Thoracic aorta (tissue), 2 donors: ENCODE measurements around the gene CAD. TPM values are rescaled to one million over a fixed set of nuclear protein-coding genes. Genes with fewer than 3 reads are reported as not detected.

Source experiments
- ATAC-seq: fragments of 150-250 bp; one replicate; pipeline ENCODE4 v1.8.0; 2017; ENCODE audit warnings: low read depth; ENCODE audit not compliant: insufficient number of reproducible peaks, low FRiP score
- DNase-seq: peaks from one replicate; pipeline ENCODE4 v3.0.0-alpha.2; 2020; ENCODE audit warnings: low spot score
- H3K27ac ChIP-seq, 2 donors: fragments of 200-600 bp; sonication (generic); 1 replicate in 1 of 2; 2 replicates in 1 of 2; pipeline ENCODE4 v1.5.1; 2016; ENCODE audit warnings: mild to moderate bottlenecking in 2 of 2, moderate library complexity in 2 of 2
- H3K27me3 ChIP-seq: fragments of 200-600 bp; sonication (generic); replicated peaks from 2 replicates; pipeline ENCODE4 v1.6.0; 2016; ENCODE audit warnings: mild to moderate bottlenecking; ENCODE audit not compliant: insufficient read depth
- H3K36me3 ChIP-seq: fragments of 200-600 bp; sonication (generic); one replicate; pipeline ENCODE4 v1.5.1; 2016
- H3K4me1 ChIP-seq, 2 donors: fragments of 200-600 bp; sonication (generic); 1 replicate in 1 of 2; 2 replicates in 1 of 2; pipeline versions ENCODE4 v1.5.1 to v1.6.0; 2016; ENCODE audit warnings: low read depth in 2 of 2, mild to moderate bottlenecking in 1 of 2; ENCODE audit not compliant: control insufficient read depth in 1 of 2
- H3K4me3 ChIP-seq: fragments of 200-600 bp; sonication (generic); 2 replicates; pipeline ENCODE4 v1.5.1; 2016; ENCODE audit warnings: mild to moderate bottlenecking
- H3K9me3 ChIP-seq: fragments of 200-600 bp; sonication (generic); 2 replicates; pipeline ENCODE4 v1.5.1; 2016
- total RNA-seq, 2 donors: library from RNA; depleted of rRNA; stranded (reverse); fragments of >200 nt; gene quantifications; one replicate each; pipeline versions ENCODE4 v1.1.0 to v1.2.3, GENCODE V29; 2016
- TF ChIP-seq, protein P1 (sequence below): fragments of 200-600 bp; sonication (generic); IDR thresholded peaks from one replicate; pipeline ENCODE4 v1.5.1; 2019; ENCODE audit warnings: antibody characterized with exemption

CAD gene
- total RNA-seq, 2 donors from 2014 or later: 16.2 to 25.0 TPM

DNA sequence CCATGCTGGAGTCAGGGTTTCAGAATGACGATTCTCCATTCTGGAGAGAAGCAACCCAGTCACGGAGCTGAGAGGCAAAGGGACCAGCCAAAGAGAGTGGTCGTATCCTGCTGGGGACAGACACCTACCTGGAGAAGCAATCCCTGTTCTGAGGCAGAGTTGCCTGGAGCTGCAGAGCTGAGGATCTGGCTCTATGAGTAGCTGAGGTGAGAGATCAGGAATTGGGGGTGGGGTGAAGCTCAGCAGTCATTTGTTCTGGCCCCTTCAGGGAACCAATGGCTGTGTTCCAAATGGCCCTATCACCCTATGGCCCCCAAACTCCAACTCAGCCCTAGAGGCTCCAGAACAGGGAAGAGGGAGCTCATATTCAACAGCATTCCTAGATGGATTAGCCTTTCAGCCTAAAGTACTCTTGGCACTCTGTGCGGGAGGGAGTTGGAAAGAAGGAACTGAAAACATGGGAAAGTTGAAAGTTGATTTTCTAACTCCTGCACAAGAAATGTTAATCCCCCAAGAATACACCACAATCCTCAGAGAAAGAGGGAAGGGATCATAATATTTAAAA, 8.6 kb upstream of the CAD start:
- Histone ChIP-seq H3K36me3 (peaks cover 25% of the 10 kb centered on the region), H3K9me3 (no peaks in the 10 kb centered on the region), H3K27me3 (no peaks in the 10 kb centered on the region), H3K27ac (no peak overlapping the region), H3K4me1 (peaks cover 9 to 15% of the 10 kb centered on the region in 2 donors), H3K4me3 (no peak overlapping the region)
- no peak for DNase-seq
- TF ChIP-seq, protein P1, sequence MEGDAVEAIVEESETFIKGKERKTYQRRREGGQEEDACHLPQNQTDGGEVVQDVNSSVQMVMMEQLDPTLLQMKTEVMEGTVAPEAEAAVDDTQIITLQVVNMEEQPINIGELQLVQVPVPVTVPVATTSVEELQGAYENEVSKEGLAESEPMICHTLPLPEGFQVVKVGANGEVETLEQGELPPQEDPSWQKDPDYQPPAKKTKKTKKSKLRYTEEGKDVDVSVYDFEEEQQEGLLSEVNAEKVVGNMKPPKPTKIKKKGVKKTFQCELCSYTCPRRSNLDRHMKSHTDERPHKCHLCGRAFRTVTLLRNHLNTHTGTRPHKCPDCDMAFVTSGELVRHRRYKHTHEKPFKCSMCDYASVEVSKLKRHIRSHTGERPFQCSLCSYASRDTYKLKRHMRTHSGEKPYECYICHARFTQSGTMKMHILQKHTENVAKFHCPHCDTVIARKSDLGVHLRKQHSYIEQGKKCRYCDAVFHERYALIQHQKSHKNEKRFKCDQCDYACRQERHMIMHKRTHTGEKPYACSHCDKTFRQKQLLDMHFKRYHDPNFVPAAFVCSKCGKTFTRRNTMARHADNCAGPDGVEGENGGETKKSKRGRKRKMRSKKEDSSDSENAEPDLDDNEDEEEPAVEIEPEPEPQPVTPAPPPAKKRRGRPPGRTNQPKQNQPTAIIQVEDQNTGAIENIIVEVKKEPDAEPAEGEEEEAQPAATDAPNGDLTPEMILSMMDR: no peak
- no peak for ATAC-seq

DNA sequence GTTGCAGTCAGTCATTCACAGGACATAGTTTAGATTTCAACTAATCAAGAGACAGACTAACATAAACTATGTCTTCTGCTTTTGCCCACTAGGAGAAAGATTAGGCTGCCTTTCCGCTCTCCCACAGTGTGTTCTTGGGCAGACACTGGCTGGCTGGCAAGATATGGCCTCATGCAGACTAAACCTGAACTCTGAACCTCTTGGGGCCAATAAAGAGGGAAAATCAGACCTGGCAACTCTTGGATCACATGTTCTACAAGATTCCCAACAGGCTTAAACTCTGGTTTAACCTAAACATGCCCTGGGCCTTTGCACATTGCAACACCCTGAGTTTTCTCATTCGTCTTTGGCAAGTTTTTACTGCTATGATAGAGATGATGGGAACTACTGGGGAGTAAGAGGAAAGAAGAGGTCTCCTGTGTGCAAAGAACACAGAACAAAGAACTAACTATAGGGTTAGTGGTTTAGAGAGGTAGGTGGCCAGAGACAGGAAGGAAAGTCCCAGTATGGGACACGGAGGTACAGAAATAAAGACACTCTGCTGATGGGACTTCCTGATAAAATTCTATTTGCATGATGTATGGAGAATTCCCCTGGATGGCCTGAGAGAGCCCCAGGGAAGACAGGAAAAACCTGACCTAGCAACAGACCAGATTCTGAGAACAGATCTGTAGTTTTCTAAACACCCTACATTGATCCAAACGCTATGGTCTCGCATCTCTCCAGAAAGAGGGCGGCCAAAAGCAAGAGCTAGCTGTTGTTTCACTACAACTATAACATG, 7.4 kb upstream of the CAD start:
- no peak for DNase-seq
- no peak overlapping the region for H3K4me3 ChIP-seq

DNA sequence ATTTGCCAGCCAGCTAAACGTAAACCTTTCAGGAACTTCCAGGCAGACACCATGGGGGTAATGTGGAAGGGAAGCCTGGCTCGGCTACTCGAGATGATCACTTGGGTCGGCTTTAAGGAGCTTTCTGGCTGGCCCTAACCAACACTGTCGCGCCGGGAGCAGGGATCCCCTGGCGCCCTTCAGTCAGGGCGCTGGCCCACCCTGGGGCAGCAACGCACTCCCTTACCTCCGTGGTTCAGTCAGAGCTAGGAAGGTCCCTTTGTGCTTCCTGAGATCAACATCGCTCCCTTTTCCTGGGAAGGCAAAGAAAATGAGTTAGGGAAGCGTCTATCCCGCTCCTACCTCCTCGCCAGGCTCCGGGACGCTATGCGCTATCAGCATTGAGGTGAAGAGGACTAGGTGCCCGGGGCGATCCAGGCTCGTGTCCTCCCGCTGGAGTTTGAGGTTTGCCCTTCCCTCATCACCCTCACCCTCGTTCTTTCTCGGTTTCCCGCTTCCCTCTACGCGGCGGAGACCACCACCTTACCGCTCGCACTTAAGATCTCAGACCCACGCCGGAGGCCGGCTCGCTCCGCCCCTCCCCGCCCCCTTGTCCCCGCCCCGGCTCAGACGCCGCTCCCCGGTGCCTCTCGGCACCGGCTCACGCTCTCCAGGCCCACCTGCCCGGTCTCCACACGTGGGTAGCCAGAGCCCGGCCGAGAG, 5.8 kb upstream of the CAD start:
- no peak for ATAC-seq

More for the DNA sequence above, 7.4 kb upstream of the CAD start:
- TF ChIP-seq, protein P1: no peak
- no peaks in the 10 kb centered on the region for H3K9me3 ChIP-seq
- H3K27me3 ChIP-seq: no peaks in the 10 kb centered on the region
- H3K36me3 ChIP-seq: peaks cover 17% of the 10 kb centered on the region
- H3K4me1 ChIP-seq: peaks cover 9 to 16% of the 10 kb centered on the region in 2 donors
- no peak for ATAC-seq
- no peak overlapping the region for H3K27ac ChIP-seq

DNA sequence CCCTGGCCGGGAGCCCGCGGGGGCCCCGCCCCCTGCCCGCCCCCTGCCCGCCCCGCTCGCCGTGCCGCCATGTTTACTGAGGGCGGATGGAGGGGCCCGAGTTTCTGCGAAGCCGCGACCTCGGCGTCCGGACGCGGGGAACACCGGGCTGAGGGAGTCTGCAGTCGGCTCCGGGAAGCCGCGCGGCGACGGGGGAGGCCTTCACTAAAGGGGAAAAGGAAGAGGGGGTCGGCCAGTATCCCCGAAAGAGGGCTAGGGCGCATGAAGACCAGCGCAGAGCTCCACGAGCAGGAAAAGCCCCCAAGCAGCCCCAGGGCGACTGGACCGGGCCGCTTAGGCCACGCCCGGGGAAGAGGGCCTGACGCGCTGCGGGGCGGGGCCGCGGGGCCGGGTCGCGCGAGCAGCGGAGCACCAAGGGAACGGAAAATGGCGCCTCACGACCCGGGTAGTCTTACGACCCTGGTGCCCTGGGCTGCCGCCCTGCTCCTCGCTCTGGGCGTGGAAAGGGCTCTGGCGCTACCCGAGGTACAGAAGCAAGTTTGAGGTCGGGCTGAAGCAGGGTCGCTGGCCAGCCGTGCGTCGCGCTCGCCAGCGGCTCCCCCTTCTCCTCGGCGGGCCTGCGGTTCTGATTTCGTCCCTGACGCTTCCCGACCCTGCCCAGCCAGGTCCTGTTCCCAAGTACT, 5.1 kb upstream of the CAD start, which contains the start of the genes ATRAID and SLC5A6:
Gene ATRAID (plus strand): TSS at position 99 of the 683 bp plus-strand sequence. CDS start 328 bp downstream, at position 427.
Gene SLC5A6 (minus strand): TSS at position 326 of the 683 bp plus-strand sequence. CDS start 4,618 bp downstream, outside the sequence.
- Histone ChIP-seq H3K9me3 (no peaks in the 10 kb centered on the region), H3K4me1 (peaks cover 9 to 24% of the 10 kb centered on the region in 2 donors), H3K4me3 (peak within 1 kb of the TSS; percentile 87), H3K27me3 (no peaks in the 10 kb centered on the region), H3K27ac (peak within 1 kb of the TSS; percentile 89 to 96), H3K36me3 (peaks cover 8% of the 10 kb centered on the region)
- peak; percentile 86 for ATAC-seq
- peak; percentile 44 for DNase-seq
- TF ChIP-seq, protein P1: no peak

More for the DNA sequence above, 5.8 kb upstream of the CAD start:
- TF ChIP-seq, protein P1: no peak
- no peak for DNase-seq
- peaks cover 9 to 17% of the 10 kb centered on the region in 2 donors for H3K4me1 ChIP-seq
- peak overlapping the region; percentile 89 to 96 for H3K27ac ChIP-seq
- H3K36me3 ChIP-seq: peaks cover 11% of the 10 kb centered on the region
- H3K27me3 ChIP-seq: no peaks in the 10 kb centered on the region
- H3K4me3 ChIP-seq: peak overlapping the region; percentile 87
- no peaks in the 10 kb centered on the region for H3K9me3 ChIP-seq
